Type B pancreatic cell (in vitro differentiated cells): ENCODE data around the gene IGSF9B. TPM values are rescaled to one million over a fixed set of nuclear protein-coding genes. Genes with fewer than 3 reads are reported as not detected.

ENCODE experiments used
- DNase-seq: peaks from one replicate; pipeline ENCODE4 v3.0.0; 2021; ENCODE audit warnings: mixed read lengths; ENCODE audit not compliant: unreplicated experiment; ENCODE audit errors: extremely low spot score
- H3K27ac Mint-ChIP-seq: 2 replicates; pipeline ENCODE4 v1.8.0; 2021; ENCODE audit warnings: mild to moderate bottlenecking, mixed read lengths
- H3K27me3 Mint-ChIP-seq: 2 replicates; pipeline ENCODE4 v1.8.0; 2021; ENCODE audit warnings: mixed read lengths
- H3K36me3 Mint-ChIP-seq: 2 replicates; pipeline ENCODE4 v1.8.0; 2021; ENCODE audit warnings: mixed read lengths
- H3K4me1 Mint-ChIP-seq: one replicate; pipeline ENCODE4 v1.8.0; 2021; ENCODE audit warnings: mixed read lengths; ENCODE audit not compliant: unreplicated experiment
- H3K4me3 Mint-ChIP-seq: 2 replicates; pipeline ENCODE4 v1.8.0; 2021; ENCODE audit warnings: mild to moderate bottlenecking, mixed read lengths
- H3K9me3 Mint-ChIP-seq: 2 replicates; pipeline ENCODE4 v1.8.0; 2021; ENCODE audit warnings: mixed read lengths
- CTCF ChIP-seq: fragments of 200-600 bp; sonication (generic); conservative IDR thresholded peaks from 2 replicates; pipeline ENCODE4 v1.5.0; 2021; ENCODE audit warnings: antibody characterized with exemption, mild to moderate bottlenecking
- total RNA-seq: library from RNA; stranded (reverse); gene quantifications from 2 replicates; pipeline ENCODE4 v1.2.1, GENCODE V29; 2021; ENCODE audit warnings: low replicate concordance

IGSF9B gene
- total RNA-seq, 1 donor from 2014 or later = 10.6 TPM

GRCh38 chr11:134001596-134001995 lies 44.8 kb upstream of the IGSF9B start:
- Mint-ChIP-seq H3K36me3 (no peaks in the 10 kb centered on the region), H3K27me3 (peaks cover 14% of the 10 kb centered on the region), H3K9me3 (peaks cover 6% of the 10 kb centered on the region), H3K4me1 (no peaks in the 10 kb centered on the region), H3K4me3 (no peak overlapping the region), H3K27ac (no peak overlapping the region)
- TF ChIP-seq CTCF = no peak
- no peak for DNase-seq

GRCh38 chr11:134001088-134001487 lies 44.3 kb upstream of the IGSF9B start:
- H3K4me3 Mint-ChIP-seq = no peak overlapping the region

GRCh38 chr11:133999355-133999754 lies 42.6 kb upstream of the IGSF9B start:
- H3K27ac Mint-ChIP-seq = no peak overlapping the region

More at GRCh38 chr11:134001088-134001487, 44.3 kb upstream of the IGSF9B start:
- H3K9me3 Mint-ChIP-seq = peaks cover 6% of the 10 kb centered on the region
- H3K27me3 Mint-ChIP-seq = peaks cover 14% of the 10 kb centered on the region
- no peak for TF ChIP-seq CTCF
- H3K4me1 Mint-ChIP-seq = no peaks in the 10 kb centered on the region
- no peak for DNase-seq
- H3K36me3 Mint-ChIP-seq = no peaks in the 10 kb centered on the region
- H3K27ac Mint-ChIP-seq = no peak overlapping the region

GRCh38 chr11:133997554-133997953 lies 40.8 kb upstream of the IGSF9B start:
- Mint-ChIP-seq H3K4me1 (no peaks in the 10 kb centered on the region), H3K36me3 (no peaks in the 10 kb centered on the region), H3K27ac (no peak overlapping the region), H3K4me3 (no peak overlapping the region), H3K9me3 (peaks cover 6% of the 10 kb centered on the region), H3K27me3 (peaks cover 24% of the 10 kb centered on the region)
- TF ChIP-seq CTCF = no peak
- DNase-seq = no peak

More at GRCh38 chr11:133999355-133999754, 42.6 kb upstream of the IGSF9B start:
- TF ChIP-seq CTCF = no peak
- Mint-ChIP-seq H3K9me3 (peaks cover 6% of the 10 kb centered on the region), H3K4me3 (no peak overlapping the region), H3K4me1 (no peaks in the 10 kb centered on the region), H3K36me3 (no peaks in the 10 kb centered on the region), H3K27me3 (peaks cover 22% of the 10 kb centered on the region)
- DNase-seq = no peak

- TF ChIP-seq CTCF = no peak
- H3K4me1 Mint-ChIP-seq = no peaks in the 10 kb centered on the region
- H3K9me3 Mint-ChIP-seq = no peaks in the 10 kb centered on the region
- peaks cover 33% of the 10 kb centered on the region for H3K27me3 Mint-ChIP-seq
- no peak overlapping the region for H3K27ac Mint-ChIP-seq
- no peak overlapping the region for H3K4me3 Mint-ChIP-seq
- no peak for DNase-seq
- H3K36me3 Mint-ChIP-seq = no peaks in the 10 kb centered on the region
Measured at GRCh38 chr11:133996671-133997070, 39.9 kb upstream of the IGSF9B start.

- H3K27me3 Mint-ChIP-seq = peaks cover 37% of the 10 kb centered on the region
Measured at GRCh38 chr11:133995066-133995465, 38.3 kb upstream of the IGSF9B start.

More at GRCh38 chr11:133995066-133995465, 38.3 kb upstream of the IGSF9B start:
- no peak overlapping the region for H3K27ac Mint-ChIP-seq
- no peak overlapping the region for H3K4me3 Mint-ChIP-seq
- no peaks in the 10 kb centered on the region for H3K9me3 Mint-ChIP-seq
- no peak for TF ChIP-seq CTCF
- no peak for DNase-seq
- H3K4me1 Mint-ChIP-seq = no peaks in the 10 kb centered on the region
- no peaks in the 10 kb centered on the region for H3K36me3 Mint-ChIP-seq
